GM18867 (cell line): ENCODE data around the gene PDCD10.

Experiments used
- ATAC-seq: cut with Tn5 transposase; IDR thresholded peaks from one replicate; pipeline ENCODE4 v1.9.1; 2021; ENCODE audit warnings: mild to moderate bottlenecking, moderate library complexity; ENCODE audit not compliant: unreplicated experiment

PDCD10 gene

DNA sequence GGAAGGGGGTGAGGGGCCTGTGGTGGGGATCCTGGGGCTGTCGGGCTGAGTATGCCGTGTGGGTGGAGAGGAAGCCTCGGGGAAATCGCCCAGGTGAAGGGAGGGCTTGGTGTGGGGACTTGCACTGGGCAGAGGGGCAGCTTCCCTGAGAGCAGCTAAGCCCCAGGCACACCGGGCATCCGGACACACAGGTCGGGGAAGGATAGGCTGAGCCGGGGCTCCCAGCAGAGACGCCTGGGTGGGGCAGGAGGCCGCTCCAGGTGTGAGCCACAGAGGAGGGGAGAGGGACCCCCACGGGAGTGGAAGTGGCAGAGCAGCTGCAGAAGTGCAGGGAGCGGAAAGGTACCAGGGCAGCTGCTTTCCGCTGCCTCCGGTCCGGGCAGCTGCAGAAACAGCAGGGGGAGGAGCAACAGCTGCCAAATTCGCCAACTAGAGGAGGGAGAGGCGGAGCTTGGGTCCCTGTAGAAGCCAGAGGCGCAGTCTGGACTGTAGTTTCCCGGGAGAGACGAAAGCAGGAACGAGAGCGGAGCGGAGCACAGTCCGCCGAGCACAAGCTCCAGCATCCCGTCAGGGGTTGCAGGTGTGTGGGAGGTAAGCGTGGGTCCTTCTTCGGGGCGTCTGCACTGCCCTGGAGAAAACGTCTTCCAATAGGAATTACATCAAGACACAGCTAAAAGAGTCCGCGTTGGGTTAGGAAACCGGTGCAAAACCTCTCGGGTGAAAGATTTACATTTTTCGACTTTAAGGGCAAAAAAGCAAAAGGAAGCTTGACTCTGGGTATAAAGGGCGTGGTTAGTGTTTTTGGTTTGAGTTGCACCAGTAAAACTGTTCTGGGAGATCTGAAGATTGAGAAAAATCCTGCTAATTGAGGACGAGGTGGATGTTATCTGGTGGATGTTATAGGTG is 794 bp upstream of the PDCD10 start, which contains the start of gene SERPINI1:
TSS of gene SERPINI1 (plus strand) at position 489 of the 906 bp plus-strand sequence. CDS start 53,408 bp downstream, outside the sequence.
- peak; percentile 59 for ATAC-seq

DNA sequence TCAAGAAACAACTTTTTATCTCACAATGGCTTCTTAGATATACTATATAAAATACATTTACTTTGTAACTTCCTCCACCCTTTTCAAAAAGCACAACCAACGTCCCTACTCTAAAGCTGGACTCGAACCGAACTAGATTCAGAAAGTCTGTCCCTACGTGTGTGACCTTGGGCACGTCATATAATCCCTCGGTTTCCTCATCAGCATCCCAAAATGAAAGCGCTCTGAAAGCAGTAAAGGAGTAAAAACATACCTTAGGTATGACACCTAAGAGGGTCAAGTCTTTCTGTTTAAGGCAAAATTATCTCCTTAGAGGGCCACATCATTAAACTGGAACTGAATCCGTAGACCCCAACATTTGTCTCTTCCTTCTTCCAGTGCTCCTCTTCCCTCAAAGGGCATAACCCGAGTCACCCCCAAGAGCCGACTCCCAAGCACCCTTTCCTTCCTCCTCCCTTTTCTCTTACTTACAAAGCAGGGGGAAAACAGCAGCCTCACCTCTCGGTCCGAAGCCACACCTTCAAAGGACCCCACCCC is 663 bp downstream of the PDCD10 start:
- ATAC-seq = no peak

GRCh38 chr3:167732313-167733065 is 2.2 kb downstream of the PDCD10 start:
- ATAC-seq = no peak

GRCh38 chr3:167731393-167731792 is 3.3 kb downstream of the PDCD10 start:
- no peak for ATAC-seq

DNA sequence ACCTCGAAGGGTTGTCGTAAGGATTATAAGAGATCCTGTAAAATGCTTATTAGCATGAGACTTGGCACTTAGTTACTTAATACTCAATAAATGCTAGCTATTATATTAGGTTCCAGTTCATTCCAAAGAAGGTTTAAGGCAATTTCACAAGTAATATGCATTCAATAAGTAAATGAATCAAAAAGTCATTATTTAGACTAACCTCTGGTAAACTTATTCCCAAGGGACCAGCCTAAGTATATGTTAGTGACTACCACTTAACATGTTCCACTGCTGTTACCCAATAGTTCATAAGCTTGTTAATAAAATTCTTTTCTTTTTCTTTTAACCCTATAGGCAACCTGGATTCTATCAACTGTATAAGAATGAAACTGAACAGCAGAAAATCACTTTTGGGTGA is 5.1 kb downstream of the PDCD10 start:
- no peak for ATAC-seq

DNA sequence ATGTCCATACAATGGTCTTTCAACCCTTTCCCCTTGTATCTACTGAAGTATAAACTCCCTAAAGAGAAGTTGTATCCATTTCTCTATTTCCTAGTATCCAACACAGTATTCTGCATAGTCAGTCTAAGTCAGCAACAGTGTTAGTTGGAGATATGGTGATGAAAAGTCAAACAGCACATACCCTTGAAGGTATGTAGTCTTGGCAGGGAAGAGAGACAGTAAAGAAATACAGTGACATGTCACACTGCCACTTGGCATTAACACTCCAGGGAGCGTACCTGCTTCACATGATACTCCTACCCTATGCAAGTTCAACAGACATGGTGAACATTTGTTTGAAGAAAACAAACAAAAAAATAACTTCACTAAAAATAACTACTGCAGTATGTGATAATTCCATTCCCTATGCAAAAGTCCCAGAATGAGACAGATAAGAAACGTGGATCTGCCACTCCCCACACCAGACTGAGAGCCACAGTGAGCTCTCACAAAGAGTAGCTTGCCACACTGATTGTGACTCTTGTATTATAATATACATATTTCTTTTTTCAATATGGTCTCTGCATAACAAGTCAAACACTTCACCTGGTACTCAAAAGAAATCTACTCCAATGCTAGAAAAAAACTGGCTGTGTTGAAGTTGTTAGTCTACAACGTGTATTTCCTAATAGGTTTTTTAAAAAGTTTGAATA is 5.9 kb downstream of the PDCD10 start:
- no peak for ATAC-seq

DNA sequence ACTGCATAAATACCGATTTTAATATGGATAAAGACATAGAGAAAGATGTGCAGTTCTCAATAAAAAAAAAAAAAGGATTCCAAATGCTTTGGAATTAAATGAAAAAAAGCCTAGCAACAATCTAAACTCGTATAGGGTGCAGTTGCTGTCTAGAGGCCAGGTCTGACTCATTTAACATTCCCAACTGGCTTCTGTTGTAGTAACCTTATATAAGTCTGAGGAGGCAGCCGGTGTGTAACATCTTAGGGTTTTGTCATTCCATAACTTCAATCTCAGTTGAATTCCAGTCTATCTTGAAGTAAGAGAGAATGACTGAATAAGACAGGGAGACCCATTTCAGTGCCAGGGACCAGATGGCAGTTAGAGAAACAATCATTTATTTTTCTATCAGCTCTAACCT is 6.5 kb downstream of the PDCD10 start:
- no peak for ATAC-seq

DNA sequence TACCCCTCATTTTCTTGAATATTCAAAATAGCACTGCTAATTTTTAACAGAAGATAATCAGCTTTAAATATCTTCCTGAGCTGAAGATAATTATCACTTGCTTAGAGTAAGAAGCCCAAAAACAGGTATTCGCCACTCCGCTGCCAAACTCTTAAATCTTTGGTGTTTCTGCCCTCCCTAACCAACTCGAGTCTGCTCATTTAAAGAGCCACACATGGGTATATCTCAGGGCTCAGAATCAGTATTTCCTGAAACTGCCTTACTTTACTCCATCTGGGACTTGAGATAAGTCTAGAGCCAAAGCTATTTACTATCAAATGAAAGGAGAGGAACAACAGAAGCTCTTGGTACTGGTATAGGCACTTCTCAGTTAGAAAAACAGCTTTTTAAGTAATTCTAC is 10.8 kb downstream of the PDCD10 start:
- no peak for ATAC-seq

DNA sequence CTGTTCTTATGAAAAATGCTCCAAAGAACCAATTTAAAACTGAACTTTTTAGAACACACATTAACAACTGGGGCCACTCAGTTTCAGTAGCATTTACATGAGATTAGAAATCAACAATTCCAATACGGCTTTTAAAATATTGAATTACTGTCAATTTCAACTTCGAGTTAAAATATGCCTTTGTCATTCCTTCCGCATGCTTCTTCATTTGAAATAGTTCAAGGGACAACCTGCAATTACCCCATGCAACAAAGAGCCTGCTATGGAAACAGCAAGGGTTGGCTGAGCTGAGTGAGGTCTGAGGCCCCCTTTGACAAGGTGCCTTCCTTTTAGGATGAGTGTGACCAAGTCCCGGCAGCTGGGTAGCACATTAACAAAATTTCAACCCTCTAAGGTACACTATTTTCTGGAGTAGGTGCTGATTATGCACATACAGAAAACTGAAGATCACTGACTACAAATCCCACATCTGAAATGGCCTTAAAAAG is 11.6 kb downstream of the PDCD10 start:
- no peak for ATAC-seq

DNA sequence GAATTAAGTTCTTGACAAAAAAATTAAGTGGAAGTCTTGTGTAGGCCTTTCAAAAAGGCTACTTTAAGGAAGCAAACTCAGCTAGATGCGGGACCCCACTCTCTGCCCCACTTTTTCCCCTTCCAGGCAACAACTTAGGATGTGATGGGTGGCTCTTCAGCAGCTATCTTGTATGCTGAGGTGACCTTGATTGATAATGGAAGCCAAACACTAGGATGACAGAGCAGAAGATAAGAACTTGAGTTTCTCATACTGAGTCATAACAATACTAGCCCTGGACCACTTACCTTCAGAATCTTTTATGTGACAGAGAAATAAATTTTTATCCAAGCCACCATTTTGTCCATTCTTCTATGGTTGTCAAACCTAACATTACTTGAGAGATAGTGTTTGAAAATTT is 16.1 kb downstream of the PDCD10 start:
- no peak for ATAC-seq

DNA sequence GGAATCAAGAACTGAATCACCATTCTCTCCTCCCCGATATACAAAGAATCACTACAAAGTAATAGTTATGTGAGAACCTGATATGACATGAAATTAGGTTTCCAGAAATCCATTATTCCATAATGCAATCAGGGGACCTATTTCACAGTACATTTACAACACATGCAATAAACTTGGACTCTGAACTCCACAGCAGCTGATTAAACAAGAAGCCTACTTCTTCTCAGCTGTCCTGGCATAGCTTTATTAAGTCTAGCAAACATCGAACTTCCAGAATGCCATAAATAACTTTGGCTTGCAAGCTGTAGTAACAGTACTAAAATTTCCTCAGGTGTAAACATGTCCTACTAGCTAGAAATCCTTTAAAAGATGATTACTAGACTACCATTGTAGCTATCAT is 17.8 kb downstream of the PDCD10 start:
- no peak for ATAC-seq

GRCh38 chr3:167714871-167715270 is 19.8 kb downstream of the PDCD10 start:
- ATAC-seq = no peak

GRCh38 chr3:167712445-167712844 is 22.2 kb downstream of the PDCD10 start:
- no peak for ATAC-seq

DNA sequence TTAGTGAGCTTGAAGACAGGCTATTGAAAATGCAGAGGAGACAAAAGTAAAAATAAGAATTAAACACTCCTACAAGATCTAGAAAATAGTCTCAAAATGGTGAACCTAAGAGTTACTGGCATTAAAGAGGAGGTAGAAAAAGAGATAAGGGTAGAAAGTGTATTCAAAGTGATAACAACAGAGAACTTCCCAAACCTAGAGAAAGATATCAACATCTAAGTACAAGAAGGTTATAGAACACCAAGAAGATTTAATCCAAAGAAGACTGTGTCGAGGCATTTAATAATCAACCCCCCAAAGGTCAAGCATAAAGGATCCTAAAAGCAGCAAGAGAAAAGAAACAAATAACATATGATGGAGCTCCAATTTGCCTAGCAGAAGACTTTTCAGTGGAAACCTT is 23.3 kb downstream of the PDCD10 start:
- no peak for ATAC-seq

DNA sequence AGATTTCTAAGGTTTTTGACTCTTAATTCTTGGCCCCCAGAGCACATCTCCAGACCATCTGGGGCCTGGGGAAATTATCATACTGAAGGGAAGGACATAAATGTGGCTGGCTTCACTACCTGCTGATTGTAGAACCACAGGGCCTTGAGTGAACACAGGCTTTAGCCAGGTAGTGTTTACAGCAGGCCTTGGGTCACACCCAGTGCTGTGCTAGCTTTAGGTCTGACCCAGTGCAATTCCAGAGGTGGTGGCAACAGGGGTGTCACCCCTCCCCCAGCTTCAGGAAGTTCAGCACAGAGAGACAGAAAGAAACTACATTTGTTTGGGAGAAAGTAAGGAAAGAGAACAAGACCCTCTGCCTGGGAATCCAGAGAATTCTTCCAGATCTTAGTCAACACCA is 24.1 kb downstream of the PDCD10 start:
- ATAC-seq = no peak

DNA sequence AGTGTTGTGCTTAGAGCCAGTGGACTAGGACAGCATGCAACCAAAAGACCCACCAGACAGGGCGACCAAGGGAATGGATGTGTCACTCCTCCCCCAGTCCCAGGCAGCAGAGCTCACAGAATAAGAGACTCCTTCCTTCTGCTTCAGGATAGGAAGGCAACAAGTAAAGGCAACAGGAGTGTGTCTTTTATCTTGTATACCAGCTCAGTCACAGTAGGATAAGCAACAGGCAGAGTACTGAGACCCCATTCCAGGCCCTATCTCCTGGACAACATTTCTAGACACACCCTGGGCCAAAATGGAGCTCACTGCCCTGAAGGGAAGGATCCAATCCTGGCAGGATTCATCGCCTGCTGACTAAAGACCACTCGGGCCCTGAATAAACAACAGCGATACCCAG is 25.0 kb downstream of the PDCD10 start:
- no peak for ATAC-seq

DNA sequence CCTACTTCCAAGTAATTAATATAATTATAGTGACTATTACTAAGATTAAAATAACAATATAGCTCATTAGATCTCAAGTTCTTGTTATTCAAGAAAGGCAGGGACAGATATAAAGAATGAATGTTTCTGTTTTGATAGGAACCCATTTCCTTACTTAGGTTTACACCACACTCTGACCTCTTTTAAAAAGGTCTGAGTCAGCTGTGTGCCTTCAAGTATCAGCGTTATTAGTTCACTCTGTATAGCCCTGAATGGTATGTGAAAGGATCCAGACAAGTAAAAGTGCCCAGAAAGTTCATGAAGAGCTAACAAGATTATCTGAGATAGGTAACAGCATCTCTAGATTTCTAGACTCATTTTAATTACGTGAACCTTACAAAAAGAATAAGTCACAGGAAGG is 28.9 kb downstream of the PDCD10 start:
- ATAC-seq = no peak

DNA sequence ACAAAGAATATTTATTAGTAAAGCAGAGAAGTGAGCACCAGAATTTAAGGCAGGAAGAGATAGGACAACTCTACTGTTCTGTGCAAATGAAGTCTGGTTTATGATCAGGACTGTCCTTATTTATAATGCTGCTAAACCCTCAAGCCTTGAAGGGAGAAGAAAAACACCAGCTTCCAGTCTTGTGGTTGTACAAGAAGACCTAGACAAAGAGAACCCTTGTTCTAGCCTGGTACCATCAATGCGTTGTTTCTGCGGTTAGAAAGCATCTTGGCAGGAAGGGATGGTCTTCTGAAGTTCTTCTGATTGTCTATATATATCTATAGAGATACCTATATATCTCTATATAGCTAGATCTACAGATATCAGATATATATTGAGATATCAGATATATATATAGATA is 33.8 kb downstream of the PDCD10 start:
- ATAC-seq = no peak

DNA sequence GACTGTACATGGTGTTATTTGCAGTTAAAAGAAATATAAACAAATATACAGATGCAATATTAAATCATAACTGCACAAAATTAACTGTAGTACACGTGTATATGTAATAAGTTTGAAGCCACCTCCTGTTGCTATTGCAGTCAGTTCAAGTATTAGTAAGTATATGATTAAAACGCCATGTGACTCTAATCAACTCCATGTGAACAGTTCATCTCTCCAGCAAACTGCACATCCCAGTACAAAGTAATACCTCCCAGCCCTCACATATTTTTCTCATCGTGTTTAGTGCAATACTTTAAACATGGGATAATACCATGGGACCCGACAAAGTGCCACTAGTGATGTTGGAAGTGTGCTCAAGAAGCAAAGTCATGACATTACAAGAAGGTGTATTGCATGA is 34.6 kb downstream of the PDCD10 start:
- ATAC-seq = no peak

- no peak for ATAC-seq
Observed at GRCh38 chr3:167694121-167694520, 40.6 kb downstream of the PDCD10 start.

DNA sequence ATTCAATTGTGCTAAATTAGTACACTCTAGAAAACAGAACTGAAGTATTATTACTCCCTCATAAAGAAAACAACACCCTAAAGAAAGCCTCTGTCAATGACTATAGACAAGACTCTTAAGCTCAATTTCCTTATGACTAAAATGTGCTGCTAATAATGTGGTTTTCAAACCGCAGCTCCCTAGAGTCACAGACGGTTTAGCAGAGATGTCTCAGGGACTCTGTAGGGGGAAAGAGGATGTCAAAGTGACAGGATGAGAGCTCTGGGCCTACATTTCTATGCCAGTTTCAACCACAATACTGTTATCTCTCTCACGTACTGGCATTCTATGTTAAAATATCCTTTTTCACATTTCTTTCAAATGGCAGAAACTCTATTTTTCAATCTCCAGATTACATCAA is 43.3 kb downstream of the PDCD10 start:
- peak; percentile 100 for ATAC-seq
